Erythroblast (primary cell): ENCODE data around the gene PAFAH2.

Experiments
- GATA1 ChIP-seq: IDR thresholded peaks from 2 replicates; pipeline ENCODE4 v1.6.1; 2011; ENCODE audit warnings: low read depth, mild to moderate bottlenecking, control low read depth, low read length, moderate library complexity
- POLR2A ChIP-seq: IDR thresholded peaks from 2 replicates; pipeline ENCODE4 v1.6.1; 2011; ENCODE audit warnings: mild to moderate bottlenecking, low read length

DNA sequence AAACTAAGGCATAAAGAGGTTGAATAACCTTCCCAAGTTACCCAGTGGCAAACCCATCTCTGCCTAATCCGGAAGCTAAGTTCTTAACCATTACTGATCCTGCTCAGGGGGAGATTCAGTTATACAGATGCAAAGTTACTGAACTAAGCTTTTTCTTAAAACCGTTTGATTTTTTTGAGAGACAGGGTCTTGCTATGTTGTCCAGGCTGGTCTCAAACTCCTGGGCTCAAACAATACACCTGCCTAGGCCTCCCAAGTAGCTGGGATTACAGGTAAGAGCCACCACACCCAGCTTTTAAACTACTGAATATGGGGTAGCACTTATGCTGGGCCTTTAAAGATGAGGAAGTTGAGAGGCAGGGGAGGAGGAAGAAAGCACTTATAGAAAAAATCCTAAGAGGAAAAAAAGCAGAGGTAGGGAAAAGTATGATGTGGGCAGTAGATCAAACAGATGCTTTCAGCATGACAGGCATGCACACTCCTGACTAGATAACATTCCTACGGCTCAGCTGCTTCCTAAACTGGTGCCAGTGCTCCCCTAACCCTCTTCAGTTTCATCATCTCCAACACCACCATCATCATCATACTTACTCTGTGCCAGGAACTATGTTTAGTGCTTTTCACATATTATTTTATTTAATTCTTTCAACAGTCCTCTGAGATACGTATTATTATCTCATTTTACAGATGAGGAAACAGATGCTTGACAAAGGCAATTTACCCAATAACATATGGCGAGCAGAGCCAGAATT lies 5.8 kb downstream of the PAFAH2 start:
- TF ChIP-seq POLR2A: no peak
- no peak for TF ChIP-seq GATA1
